Natural killer cell (primary cell): ENCODE results near the gene CYP3A5. TPM values are rescaled to one million over a fixed set of nuclear protein-coding genes. Genes with fewer than 3 reads are reported as not detected.

Experiments used
- ATAC-seq, 3 donors: fragments of 150-1000 bp in 2 of 3; fragments of 200-7000 bp in 1 of 3; cut with Tn5 transposase; 1 replicate in 1 of 3; 2 replicates in 2 of 3; pipeline ENCODE4 v1.10.0; 2021; ENCODE audit warnings: mild to moderate bottlenecking in 2 of 3, moderate library complexity in 2 of 3
- DNase-seq, 2 donors: peaks; one replicate each; pipeline versions ENCODE4 v3.0.0 to v3.0.0-alpha.2; 2013 to 2021; ENCODE audit warnings: mixed read lengths in 1 of 2
- H3K27ac ChIP-seq: one replicate; pipeline ENCODE4 v1.5.1; 2013; ENCODE audit warnings: mild to moderate bottlenecking, low read length
- H3K27me3 ChIP-seq: one replicate; pipeline ENCODE4 v1.6.1; 2013; ENCODE audit warnings: low read length; ENCODE audit not compliant: control insufficient read depth, insufficient read depth
- H3K36me3 ChIP-seq: one replicate; pipeline ENCODE4 v1.6.1; 2013; ENCODE audit warnings: low read length; ENCODE audit not compliant: control insufficient read depth, insufficient read depth
- H3K4me1 ChIP-seq: one replicate; pipeline ENCODE4 v1.6.1; 2013; ENCODE audit warnings: low read length; ENCODE audit not compliant: control insufficient read depth, insufficient read depth
- H3K4me3 ChIP-seq: one replicate; pipeline ENCODE4 v1.5.1; 2013; ENCODE audit warnings: low read length
- H3K9me3 ChIP-seq: one replicate; pipeline ENCODE4 v1.6.1; 2013; ENCODE audit warnings: low read length; ENCODE audit not compliant: control insufficient read depth, insufficient read depth
- H3K27ac Mint-ChIP-seq, 2 donors: one replicate each; pipeline ENCODE4 v1.8.0; 2022; ENCODE audit warnings: mild to moderate bottlenecking in 2 of 2, mixed read lengths in 2 of 2, moderate library complexity in 1 of 2
- H3K27me3 Mint-ChIP-seq, 2 donors: one replicate each; pipeline ENCODE4 v1.8.0; 2022; ENCODE audit warnings: low read depth in 2 of 2, mixed read lengths in 2 of 2
- H3K36me3 Mint-ChIP-seq: one replicate; pipeline ENCODE4 v1.8.0; 2022; ENCODE audit warnings: mixed read lengths
- H3K4me1 Mint-ChIP-seq, 2 donors: one replicate each; pipeline ENCODE4 v1.8.0; 2022; ENCODE audit warnings: mixed read lengths in 2 of 2
- H3K4me3 Mint-ChIP-seq: one replicate; pipeline ENCODE4 v1.8.0; 2022; ENCODE audit warnings: mild to moderate bottlenecking, moderate library complexity, mixed read lengths
- H3K9me3 Mint-ChIP-seq, 2 donors: one replicate each; pipeline ENCODE4 v1.8.0; 2022; ENCODE audit warnings: mixed read lengths in 2 of 2
- CTCF ChIP-seq: fragments of 200-600 bp; IDR thresholded peaks from one replicate; pipeline ENCODE4 v1.8.0; 2022; ENCODE audit warnings: antibody characterized with exemption
- WGBS: methylation state at CpG from one replicate; pipeline ENCODE4 v1.1.7; 2013; ENCODE audit warnings: missing lambda C conversion rate; ENCODE audit not compliant: insufficient coverage; 5-methylcytosine and 5-hydroxymethylcytosine counted together
- intact Hi-C: fragments of 100-400 bp; cut with micrococcal nuclease; formaldehyde crosslinking; loops from one replicate; pipeline ENCODE4 v1.14.2; 2022
- total RNA-seq, 4 donors: library from RNA; stranded (reverse); fragments of 120-200 nt in 1 of 4; gene quantifications; one replicate each; pipeline versions ENCODE4 v1.2.3 to v1.2.4, GENCODE V29; 2013 to 2022

The CYP3A5 gene
- total RNA-seq, 3 donors from 2014 or later (not counting 1 experiment from before 2014, with no cell fraction given): 0.14 TPM; not detected in 2

GRCh38 chr7:99617192-99617781, 62.5 kb downstream of the CYP3A5 start:
- WGBS: 25% methylated on average over 22 of the region's 22 CpGs
- no peak for ATAC-seq
- H3K36me3 Mint-ChIP-seq: no peaks in the 10 kb centered on the region
- no peaks in the 10 kb centered on the region for H3K9me3 Mint-ChIP-seq
- Histone ChIP-seq H3K4me1 (peaks cover 17% of the 10 kb centered on the region), H3K4me3 (peak overlapping the region; percentile 80), H3K9me3 (no peaks in the 10 kb centered on the region), H3K36me3 (peaks cover 37% of the 10 kb centered on the region), H3K27me3 (no peaks in the 10 kb centered on the region), H3K27ac (peak overlapping the region; percentile 76)
- peak overlapping the region; percentile 94 for H3K4me3 Mint-ChIP-seq
- TF ChIP-seq CTCF: no peak
- DNase-seq: no peak
- intact Hi-C loops: loop anchor here (2.0 to 5.0 kb wide), 2 partner anchors 58 to 115 kb away; partner anchors contain the start of genes ZKSCAN5, ZNF394 and ZNF655
- peaks cover 30 to 49% of the 10 kb centered on the region in 2 donors for H3K4me1 Mint-ChIP-seq
- peak overlapping the region; percentile 90 to 96 for H3K27ac Mint-ChIP-seq
- no peaks in the 10 kb centered on the region for H3K27me3 Mint-ChIP-seq

- WGBS: under 1% methylated on average over 60 of the region's 60 CpGs
- peaks cover 17% of the 10 kb centered on the region for H3K4me1 ChIP-seq
- H3K4me3 ChIP-seq: peak within 1 kb of the TSS; percentile 80
- Mint-ChIP-seq H3K27ac (peak within 1 kb of the TSS; percentile 90 to 96), H3K27me3 (no peaks in the 10 kb centered on the region), H3K36me3 (no peaks in the 10 kb centered on the region), H3K9me3 (no peaks in the 10 kb centered on the region), H3K4me1 (peaks cover 30 to 49% of the 10 kb centered on the region in 2 donors), H3K4me3 (peak within 1 kb of the TSS; percentile 94)
- no peaks in the 10 kb centered on the region for H3K27me3 ChIP-seq
- H3K9me3 ChIP-seq: no peaks in the 10 kb centered on the region
- no peak for TF ChIP-seq CTCF
- peak; percentile 79 to 94 for DNase-seq
- peak; percentile 94 to 96 (median 95) for ATAC-seq
- peaks cover 30% of the 10 kb centered on the region for H3K36me3 ChIP-seq
- peak within 1 kb of the TSS; percentile 76 for H3K27ac ChIP-seq
- intact Hi-C loops: loop anchor here (2.0 to 5.0 kb wide), 2 partner anchors 58 to 114 kb away; partner anchors contain the start of genes ZKSCAN5, ZNF394 and ZNF655
Observed at GRCh38 chr7:99616359-99617191, 63.2 kb downstream of the CYP3A5 start, which contains the start of gene ZSCAN25. Gene ZSCAN25 (plus strand): TSS chr7:99616946. CDS start chr7:99619607, 2,661 bp downstream.

- DNase-seq (no peak), ATAC-seq (no peak)
- H3K4me3 ChIP-seq: peak overlapping the region; percentile 80
- Mint-ChIP-seq H3K4me1 (peaks cover 30 to 49% of the 10 kb centered on the region in 2 donors), H3K36me3 (no peaks in the 10 kb centered on the region), H3K27ac (peak overlapping the region; percentile 90 to 96), H3K27me3 (no peaks in the 10 kb centered on the region), H3K9me3 (no peaks in the 10 kb centered on the region), H3K4me3 (peak overlapping the region; percentile 94)
- WGBS: 95% methylated on average over 5 of the region's 5 CpGs
- TF ChIP-seq CTCF: no peak
- H3K4me1 ChIP-seq: peaks cover 17% of the 10 kb centered on the region
- intact Hi-C loops: loop anchor here (2.0 to 5.0 kb wide), 2 partner anchors 57 to 114 kb away; partner anchors contain the start of genes ZKSCAN5, ZNF394 and ZNF655
- H3K9me3 ChIP-seq: no peaks in the 10 kb centered on the region
- H3K27ac ChIP-seq: peak overlapping the region; percentile 76
- H3K36me3 ChIP-seq: peaks cover 24% of the 10 kb centered on the region
- no peaks in the 10 kb centered on the region for H3K27me3 ChIP-seq
Observed at GRCh38 chr7:99615989-99616358, 63.8 kb downstream of the CYP3A5 start.
